HUES48 (cell line): Measurements from ENCODE around the gene CHORDC1.
"Not testable (repeated sequence)": the region's sequence is repeated elsewhere in the genome, so short reads cannot be mapped to it uniquely, and the experiment has no call there.

Experiments used
- H3K27ac ChIP-seq: one replicate; pipeline ENCODE4 v1.7.0; 2013; ENCODE audit warnings: low read depth, low read length, inconsistent platforms
- H3K27me3 ChIP-seq: 2 replicates; pipeline ENCODE4 v1.6.1; 2013; ENCODE audit warnings: mild to moderate bottlenecking, low read length; ENCODE audit not compliant: control insufficient read depth, insufficient read depth
- H3K36me3 ChIP-seq: 2 replicates; pipeline ENCODE4 v1.6.1; 2013; ENCODE audit warnings: low read length; ENCODE audit not compliant: control insufficient read depth, insufficient read depth
- H3K4me1 ChIP-seq: 2 replicates; pipeline ENCODE4 v1.6.1; 2013; ENCODE audit warnings: mild to moderate bottlenecking, low read length; ENCODE audit not compliant: control insufficient read depth, insufficient read depth
- H3K4me3 ChIP-seq: 2 replicates; pipeline ENCODE4 v1.5.1; 2013; ENCODE audit warnings: mild to moderate bottlenecking, low read depth, low read length
- H3K9ac ChIP-seq: 2 replicates; pipeline ENCODE4 v1.6.1; 2013; ENCODE audit warnings: mild to moderate bottlenecking, low read depth, low read length, moderate library complexity
- H3K9me3 ChIP-seq: 2 replicates; pipeline ENCODE4 v1.6.1; 2013; ENCODE audit warnings: low read length; ENCODE audit not compliant: control insufficient read depth, insufficient read depth

CHORDC1 gene

DNA sequence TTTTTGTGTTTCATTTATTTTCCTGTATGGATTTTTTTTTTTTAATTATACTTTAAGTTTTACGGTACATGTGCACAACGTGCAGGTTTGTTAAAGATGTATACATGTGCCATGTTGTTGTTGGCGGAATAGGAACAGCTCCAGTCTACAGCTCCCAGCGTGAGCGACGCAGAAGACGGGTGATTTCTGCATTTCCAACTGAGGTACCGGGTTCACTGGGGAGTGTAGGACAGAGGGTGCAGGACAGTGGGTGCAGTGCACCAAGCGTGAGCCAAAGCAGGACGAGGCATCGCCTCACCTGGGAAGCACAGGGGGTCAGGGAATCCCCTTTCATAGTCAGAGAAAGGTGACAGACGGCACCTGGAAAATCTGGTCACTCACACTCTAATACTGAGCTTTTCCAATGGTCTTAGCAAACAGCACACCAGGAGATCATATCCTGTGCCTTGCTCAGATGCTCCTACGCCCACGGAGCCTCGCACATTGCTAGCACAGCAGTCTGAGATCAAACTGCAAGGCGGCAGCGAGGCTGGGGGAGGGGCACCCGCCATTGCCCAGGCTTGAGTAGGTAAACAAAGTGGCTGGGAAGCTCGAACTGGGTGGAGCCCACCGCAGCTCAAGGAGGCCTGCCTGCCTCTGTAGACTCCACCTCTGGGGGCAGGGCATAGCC is 17.3 kb upstream of the CHORDC1 start:
- H3K9ac ChIP-seq, H3K9me3 ChIP-seq: not testable (repeated sequence)

DNA sequence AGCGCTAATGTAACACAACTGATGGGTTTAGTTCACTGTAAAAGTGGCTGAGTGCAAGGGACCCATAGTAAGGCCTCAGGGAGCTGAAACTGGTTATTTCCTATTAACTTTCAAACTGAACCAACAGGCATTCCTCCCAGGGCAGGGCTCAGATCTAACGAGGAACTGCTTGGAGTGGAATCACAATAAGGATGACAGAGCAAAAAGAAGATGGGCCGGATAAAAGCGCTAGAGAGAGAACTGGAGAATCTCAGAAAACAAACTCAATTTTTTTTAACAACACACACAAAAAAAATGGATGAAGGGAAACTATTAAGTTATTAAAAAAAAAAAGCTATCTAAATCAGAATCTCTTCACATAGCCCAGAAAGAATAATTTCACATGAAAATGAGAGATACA is 14.2 kb upstream of the CHORDC1 start:
- Histone ChIP-seq H3K9me3 (no peaks in the 10 kb centered on the region), H3K27ac (no peak overlapping the region), H3K4me1 (0 out of 2 replicates have a peak, but pooled peaks cover 3% of the 10 kb centered on the region), H3K36me3 (no peaks in the 10 kb centered on the region), H3K27me3 (no peaks in the 10 kb centered on the region), H3K4me3 (no peak overlapping the region), H3K9ac (no peak overlapping the region)

More for the DNA sequence above, 17.3 kb upstream of the CHORDC1 start:
- Histone ChIP-seq H3K4me3 (peak overlapping the region; percentile 18; the same call in 1 of the 2 replicates), H3K27ac (peak overlapping the region; percentile 64), H3K4me1 (peaks cover 25% of the 10 kb centered on the region)
- not testable (repeated sequence) for H3K36me3 ChIP-seq, H3K27me3 ChIP-seq

DNA sequence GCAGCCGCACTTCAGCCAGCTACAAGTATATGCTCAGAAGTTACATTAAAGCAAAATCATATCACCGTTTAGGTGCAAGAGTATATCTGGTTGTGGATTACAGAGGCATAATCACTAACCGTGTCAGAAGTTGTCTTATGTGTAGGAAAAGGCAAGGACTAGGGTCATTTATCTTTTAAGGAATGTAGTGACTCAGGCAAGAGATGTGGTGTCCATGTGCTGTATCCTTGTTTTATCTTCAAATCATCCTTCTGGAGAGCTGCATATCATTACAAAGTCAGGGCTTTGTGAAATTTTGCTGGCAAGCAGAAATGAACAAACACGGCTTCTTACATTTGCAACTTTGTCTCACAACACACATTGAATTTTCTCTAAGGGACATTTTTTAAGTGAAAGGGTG is 12.7 kb upstream of the CHORDC1 start:
- no peaks in the 10 kb centered on the region for H3K36me3 ChIP-seq
- H3K4me1 ChIP-seq = 0 out of 2 replicates have a peak, but pooled peaks cover 3% of the 10 kb centered on the region
- no peaks in the 10 kb centered on the region for H3K9me3 ChIP-seq
- no peak overlapping the region for H3K4me3 ChIP-seq
- no peak overlapping the region for H3K9ac ChIP-seq
- no peaks in the 10 kb centered on the region for H3K27me3 ChIP-seq
- H3K27ac ChIP-seq = no peak overlapping the region

- Histone ChIP-seq H3K9me3 (peaks cover 1% of the 10 kb centered on the region; the same call in 1 of the 2 replicates), H3K4me3 (no peak overlapping the region), H3K4me1 (0 out of 2 replicates have a peak, but pooled peaks cover 3% of the 10 kb centered on the region), H3K36me3 (no peaks in the 10 kb centered on the region), H3K27ac (no peak overlapping the region), H3K9ac (no peak overlapping the region), H3K27me3 (no peaks in the 10 kb centered on the region)
These were observed 12.1 kb upstream of the CHORDC1 start for GRCh38 chr11:90234977-90235376.

- no peaks in the 10 kb centered on the region for H3K27me3 ChIP-seq
These were observed 6.9 kb upstream of the CHORDC1 start for GRCh38 chr11:90229791-90230190.

DNA sequence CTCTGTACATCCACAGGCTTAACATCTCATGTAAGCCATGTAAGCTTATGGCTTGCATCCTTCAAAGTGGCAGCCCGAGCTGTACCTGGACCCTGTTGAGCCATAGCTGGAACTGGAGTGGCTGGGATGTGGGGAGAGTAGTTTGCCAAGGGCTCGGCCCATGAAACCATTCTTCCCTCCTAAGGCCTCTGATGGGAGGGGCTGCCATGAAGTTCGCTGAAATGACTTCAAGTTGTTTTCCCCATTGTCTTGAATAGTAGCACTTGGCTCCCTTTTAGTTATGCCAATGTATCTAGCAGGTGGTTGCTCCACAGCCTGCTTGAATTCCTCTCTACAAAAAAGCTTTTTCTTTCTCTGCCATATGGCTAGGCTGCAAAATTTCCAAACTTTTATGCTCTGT is 5.2 kb upstream of the CHORDC1 start:
- peaks cover 8% of the 10 kb centered on the region; the same call in 1 of the 2 replicates for H3K4me1 ChIP-seq
- H3K4me3 ChIP-seq = no peak overlapping the region; the same call in 1 of the 2 replicates
- H3K9ac ChIP-seq = peak overlapping the region; percentile 28; the same call in 1 of the 2 replicates
- H3K27me3 ChIP-seq = no peaks in the 10 kb centered on the region
- no peaks in the 10 kb centered on the region for H3K36me3 ChIP-seq
- H3K9me3 ChIP-seq = peaks cover 5% of the 10 kb centered on the region; the same call in 1 of the 2 replicates
- no peak overlapping the region for H3K27ac ChIP-seq

More at GRCh38 chr11:90229791-90230190, 6.9 kb upstream of the CHORDC1 start:
- no peak overlapping the region for H3K27ac ChIP-seq
- no peak overlapping the region for H3K9ac ChIP-seq
- no peak overlapping the region for H3K4me3 ChIP-seq
- peaks cover 5% of the 10 kb centered on the region; the same call in 1 of the 2 replicates for H3K9me3 ChIP-seq
- H3K36me3 ChIP-seq = no peaks in the 10 kb centered on the region
- peaks cover 8% of the 10 kb centered on the region; the same call in 1 of the 2 replicates for H3K4me1 ChIP-seq

GRCh38 chr11:90223248-90223585 is 368 bp upstream of the CHORDC1 start:
- peak overlapping the region; percentile 89 for H3K9ac ChIP-seq
- H3K27ac ChIP-seq = peak overlapping the region; percentile 90
- H3K9me3 ChIP-seq = no peaks in the 10 kb centered on the region
- H3K4me1 ChIP-seq = peaks cover 26% of the 10 kb centered on the region
- peaks cover 7% of the 10 kb centered on the region; the same call in 1 of the 2 replicates for H3K36me3 ChIP-seq
- H3K27me3 ChIP-seq = no peaks in the 10 kb centered on the region
- H3K4me3 ChIP-seq = peak overlapping the region; percentile 94

- H3K9ac ChIP-seq = peak overlapping the region; percentile 89
- no peaks in the 10 kb centered on the region for H3K9me3 ChIP-seq
- H3K27ac ChIP-seq = peak overlapping the region; percentile 90
- no peaks in the 10 kb centered on the region for H3K27me3 ChIP-seq
- peaks cover 11% of the 10 kb centered on the region for H3K36me3 ChIP-seq
- peaks cover 27% of the 10 kb centered on the region for H3K4me1 ChIP-seq
- H3K4me3 ChIP-seq = peak overlapping the region; percentile 94
These were observed 918 bp downstream of the CHORDC1 start for GRCh38 chr11:90221803-90222458.

- H3K27me3 ChIP-seq = no peaks in the 10 kb centered on the region
- H3K9me3 ChIP-seq = no peaks in the 10 kb centered on the region
- no peak overlapping the region for H3K9ac ChIP-seq
- peaks cover 23% of the 10 kb centered on the region for H3K36me3 ChIP-seq
- peak overlapping the region; percentile 94 for H3K4me3 ChIP-seq
- no peak overlapping the region for H3K27ac ChIP-seq
- H3K4me1 ChIP-seq = peaks cover 37% of the 10 kb centered on the region
These were observed 2.5 kb downstream of the CHORDC1 start for GRCh38 chr11:90220391-90220790.

GRCh38 chr11:90219438-90219837 is 3.4 kb downstream of the CHORDC1 start:
- H3K27me3 ChIP-seq = no peaks in the 10 kb centered on the region
- H3K4me1 ChIP-seq = peaks cover 44% of the 10 kb centered on the region
- no peak overlapping the region for H3K27ac ChIP-seq
- no peaks in the 10 kb centered on the region for H3K9me3 ChIP-seq
- H3K4me3 ChIP-seq = no peak overlapping the region
- H3K9ac ChIP-seq = no peak overlapping the region
- peaks cover 33% of the 10 kb centered on the region for H3K36me3 ChIP-seq

DNA sequence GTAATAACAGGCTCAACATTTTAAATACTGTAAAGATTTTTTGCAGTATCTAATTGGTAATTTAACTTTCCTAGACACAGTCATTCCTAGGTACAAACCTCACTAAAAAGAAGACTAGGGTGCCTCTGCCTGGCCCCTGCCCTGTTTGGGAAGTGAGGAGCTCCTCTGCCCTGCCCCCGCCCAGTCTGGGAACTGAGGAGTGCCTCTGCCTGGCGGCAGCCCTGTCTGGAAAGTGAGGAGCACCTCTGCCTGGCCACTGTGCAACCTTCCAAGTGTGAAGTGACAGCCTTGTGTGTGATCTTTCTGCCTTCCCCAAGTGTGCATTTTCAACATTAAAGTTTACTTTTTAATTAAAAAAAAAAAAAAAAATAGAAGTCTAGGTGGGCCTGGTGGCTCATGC is 4.2 kb downstream of the CHORDC1 start:
- no peaks in the 10 kb centered on the region for H3K9me3 ChIP-seq

More for the DNA sequence above, 4.2 kb downstream of the CHORDC1 start:
- Histone ChIP-seq H3K9ac (no peak overlapping the region), H3K4me3 (no peak overlapping the region; the same call in 1 of the 2 replicates), H3K27ac (no peak overlapping the region), H3K27me3 (no peaks in the 10 kb centered on the region), H3K4me1 (peaks cover 44% of the 10 kb centered on the region), H3K36me3 (peaks cover 41% of the 10 kb centered on the region)
